Suprapubic skin (tissue), 3 donors: ENCODE results near the gene BRD8.

Experiments used
- POLR2AphosphoS5 ChIP-seq, 3 donors: sonication (generic); formaldehyde crosslinking; IDR thresholded peaks; one replicate each; pipeline ENCODE4 v1.6.1; 2017; ENCODE audit warnings: antibody characterized with exemption in 3 of 3
- TF ChIP-seq, protein P1 (sequence below), 2 donors: fragments of 200-600 bp in 1 of 2; fragments of 450-650 bp in 1 of 2; sonication (generic) in 1 of 2; IDR thresholded peaks; one replicate each; pipeline ENCODE4 v1.5.1; 2016 to 2019; ENCODE audit warnings: antibody characterized with exemption in 2 of 2, mild to moderate bottlenecking in 1 of 2, moderate library complexity in 1 of 2

DNA sequence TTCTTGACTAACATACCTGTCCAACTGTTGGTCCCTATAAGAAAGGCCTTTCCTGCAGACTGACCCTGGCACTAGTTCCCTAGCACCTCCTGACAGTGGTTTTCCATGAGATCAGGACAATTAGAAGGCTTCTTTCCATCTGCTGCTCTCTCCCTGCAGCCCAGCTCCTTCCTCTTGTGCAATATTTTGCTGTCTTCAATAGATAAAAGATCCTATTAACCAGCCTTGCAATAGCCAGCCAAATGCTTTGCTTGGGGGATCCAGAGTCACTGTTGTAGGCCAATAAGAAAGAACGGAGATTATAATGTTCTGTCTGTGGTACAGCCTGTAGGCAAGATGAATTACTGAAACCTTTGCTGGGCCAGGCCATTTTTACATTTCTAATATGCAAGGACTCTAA, 20.8 kb downstream of the BRD8 start:
- TF ChIP-seq, protein P1, sequence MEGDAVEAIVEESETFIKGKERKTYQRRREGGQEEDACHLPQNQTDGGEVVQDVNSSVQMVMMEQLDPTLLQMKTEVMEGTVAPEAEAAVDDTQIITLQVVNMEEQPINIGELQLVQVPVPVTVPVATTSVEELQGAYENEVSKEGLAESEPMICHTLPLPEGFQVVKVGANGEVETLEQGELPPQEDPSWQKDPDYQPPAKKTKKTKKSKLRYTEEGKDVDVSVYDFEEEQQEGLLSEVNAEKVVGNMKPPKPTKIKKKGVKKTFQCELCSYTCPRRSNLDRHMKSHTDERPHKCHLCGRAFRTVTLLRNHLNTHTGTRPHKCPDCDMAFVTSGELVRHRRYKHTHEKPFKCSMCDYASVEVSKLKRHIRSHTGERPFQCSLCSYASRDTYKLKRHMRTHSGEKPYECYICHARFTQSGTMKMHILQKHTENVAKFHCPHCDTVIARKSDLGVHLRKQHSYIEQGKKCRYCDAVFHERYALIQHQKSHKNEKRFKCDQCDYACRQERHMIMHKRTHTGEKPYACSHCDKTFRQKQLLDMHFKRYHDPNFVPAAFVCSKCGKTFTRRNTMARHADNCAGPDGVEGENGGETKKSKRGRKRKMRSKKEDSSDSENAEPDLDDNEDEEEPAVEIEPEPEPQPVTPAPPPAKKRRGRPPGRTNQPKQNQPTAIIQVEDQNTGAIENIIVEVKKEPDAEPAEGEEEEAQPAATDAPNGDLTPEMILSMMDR (IDR thresholded peaks at IDR 0.05) = no peak
- no peak for TF ChIP-seq POLR2AphosphoS5 (IDR thresholded peaks at IDR 0.05)
